GM19193 (cell line): ENCODE data around the gene POLA1.

Experiments
- POLR2A ChIP-seq: IDR thresholded peaks from 4 replicates; pipeline ENCODE4 v1.6.1; 2011; ENCODE audit not compliant: insufficient read depth, insufficient read length; ENCODE audit errors: extremely low read depth

The POLA1 gene

GRCh38 chrX:24828147-24828546 is 134.4 kb downstream of the POLA1 start:
- TF ChIP-seq POLR2A = no peak

DNA sequence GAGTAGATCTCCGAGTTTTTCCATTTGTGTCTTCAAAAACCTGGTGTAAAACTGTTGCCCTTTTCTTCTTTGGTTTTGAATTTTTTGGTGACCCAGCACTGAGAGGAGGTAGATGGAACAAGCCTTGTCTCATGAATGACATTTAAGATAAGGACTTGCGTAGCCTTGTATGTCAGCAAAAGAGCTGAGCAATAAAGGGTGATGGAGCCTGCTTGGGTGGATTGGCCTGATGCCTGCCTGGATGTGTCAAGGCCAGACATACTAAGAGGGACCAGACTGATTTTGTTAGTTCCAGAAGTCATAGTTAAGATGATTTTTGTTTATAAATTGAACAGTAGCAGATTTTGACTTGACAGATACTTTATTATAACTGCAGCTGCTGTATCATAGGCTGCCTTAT is 134.9 kb downstream of the POLA1 start:
- no peak for TF ChIP-seq POLR2A

DNA sequence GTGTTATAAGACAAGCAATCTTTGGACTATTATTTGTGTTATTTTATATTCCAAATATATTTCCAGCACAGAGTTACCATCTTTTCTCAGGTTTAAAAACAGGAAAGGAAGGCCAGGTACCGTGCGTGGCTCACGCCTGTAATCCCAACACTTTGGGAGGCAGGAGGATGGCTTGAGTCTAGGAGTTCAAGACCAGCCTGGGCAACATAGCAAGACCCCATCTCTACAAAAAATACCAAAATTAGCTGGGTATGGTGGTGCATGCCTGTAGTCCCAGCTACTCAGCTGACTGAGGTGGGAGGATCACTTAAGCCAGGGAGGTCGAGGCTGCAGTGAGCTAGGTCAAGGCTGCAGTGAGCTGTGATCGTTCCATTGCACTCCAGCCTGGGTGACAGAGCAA is 140.0 kb downstream of the POLA1 start:
- TF ChIP-seq POLR2A = no peak

- no peak for TF ChIP-seq POLR2A
Observed at GRCh38 chrX:24837966-24838365, 144.2 kb downstream of the POLA1 start.

- TF ChIP-seq POLR2A = no peak
Observed at GRCh38 chrX:24838629-24839028, 144.9 kb downstream of the POLA1 start.

GRCh38 chrX:24839331-24839730 is 145.6 kb downstream of the POLA1 start:
- no peak for TF ChIP-seq POLR2A

GRCh38 chrX:24842486-24842885 is 148.8 kb downstream of the POLA1 start:
- TF ChIP-seq POLR2A = no peak

- TF ChIP-seq POLR2A = no peak
Observed at GRCh38 chrX:24846550-24847150, 152.9 kb downstream of the POLA1 start.

DNA sequence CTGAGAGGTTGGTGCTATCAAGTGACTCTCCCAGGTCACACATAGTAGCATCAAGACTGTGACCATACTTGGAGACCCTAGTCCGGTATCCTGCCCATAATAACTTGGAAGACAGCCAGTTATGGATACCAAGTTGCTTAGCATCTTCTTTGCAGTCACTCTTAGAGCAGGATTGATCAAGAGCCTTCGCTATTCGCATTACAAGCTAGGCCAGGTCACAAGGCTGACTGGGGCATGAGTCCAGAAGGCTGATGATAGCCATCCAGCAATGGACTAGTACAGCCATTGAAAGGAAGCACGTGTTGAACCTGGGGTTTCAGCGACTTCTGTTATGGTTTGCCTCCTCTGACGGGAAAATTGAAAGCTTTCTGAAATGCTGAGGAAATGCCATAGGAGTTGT is 157.6 kb downstream of the POLA1 start:
- TF ChIP-seq POLR2A = no peak

DNA sequence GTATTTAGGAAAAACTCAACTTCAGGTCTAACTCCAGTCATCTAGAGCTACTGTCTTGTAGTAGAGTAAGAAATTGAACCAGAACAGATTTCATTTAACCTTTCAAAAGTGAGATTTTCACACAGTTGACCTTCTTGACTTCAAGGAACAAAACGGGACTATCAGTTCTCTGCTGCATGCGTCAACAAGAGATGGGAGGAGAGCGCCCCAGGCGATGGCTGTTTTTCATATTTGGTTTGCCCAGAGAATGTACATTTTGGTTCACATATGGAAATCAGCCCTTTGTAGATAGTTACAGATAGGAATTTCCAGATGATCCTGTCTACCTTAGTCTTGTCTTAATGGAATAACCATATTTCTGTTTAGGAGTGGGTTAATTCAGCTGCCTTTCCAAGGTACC is 158.1 kb downstream of the POLA1 start:
- TF ChIP-seq POLR2A = no peak

DNA sequence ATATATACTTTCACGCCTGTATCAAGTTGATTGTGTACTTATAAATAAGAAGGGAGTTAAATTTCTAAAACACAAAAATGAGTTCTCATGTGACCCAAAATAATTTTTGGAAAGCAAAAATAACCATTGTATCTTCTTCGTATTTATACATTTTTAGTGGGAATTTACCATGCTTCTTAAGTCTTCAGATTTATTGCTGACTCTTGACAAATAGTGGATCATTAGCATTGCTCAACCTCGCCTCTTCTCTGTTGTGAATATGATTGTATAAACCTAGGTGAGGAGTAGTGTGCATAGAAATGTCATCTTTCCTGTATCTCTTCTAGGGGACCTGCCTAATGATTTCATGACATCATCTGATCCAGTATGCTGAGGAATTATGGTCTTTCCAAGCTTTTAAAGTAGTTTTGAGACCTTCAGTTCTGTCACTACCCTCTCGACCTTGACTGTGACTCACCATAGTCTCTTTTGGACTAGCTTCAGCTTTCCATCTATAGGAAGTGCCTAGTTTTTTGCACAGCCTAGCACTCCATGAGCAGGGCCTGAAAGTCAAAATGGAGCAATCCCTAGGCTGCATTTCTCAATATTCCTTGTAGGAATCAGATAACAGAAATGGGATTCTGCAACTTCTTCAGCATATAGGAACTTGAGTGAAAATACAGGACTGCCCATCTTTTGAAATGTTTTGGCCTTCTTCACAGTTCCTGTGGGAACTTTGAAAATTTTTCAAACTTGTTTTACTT is 164.5 kb downstream of the POLA1 start:
- no peak for TF ChIP-seq POLR2A

- no peak for TF ChIP-seq POLR2A
Observed at GRCh38 chrX:24859211-24859841, 165.6 kb downstream of the POLA1 start.

- no peak for TF ChIP-seq POLR2A
Observed at GRCh38 chrX:24860140-24860539, 166.4 kb downstream of the POLA1 start.

DNA sequence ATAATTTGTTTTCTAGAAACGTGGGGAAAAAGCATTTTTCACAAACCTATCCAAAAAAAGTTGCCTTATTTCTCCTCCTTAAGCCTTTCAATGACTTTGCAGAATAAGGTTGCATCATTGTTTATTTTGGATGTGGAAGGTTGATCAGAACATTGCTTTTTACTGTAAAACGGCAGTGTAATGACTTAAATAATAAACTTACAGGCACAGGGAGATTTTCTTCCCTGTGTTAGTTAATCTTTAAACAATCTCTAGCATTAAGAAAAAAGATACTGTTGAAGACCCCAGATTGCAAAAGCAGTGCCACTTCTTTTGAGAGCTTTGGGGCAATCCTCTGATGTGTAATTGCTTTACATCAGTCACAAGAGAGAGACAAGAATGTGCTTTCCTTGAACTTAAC is 168.6 kb downstream of the POLA1 start:
- no peak for TF ChIP-seq POLR2A

GRCh38 chrX:24870143-24870542 is 176.4 kb downstream of the POLA1 start:
- no peak for TF ChIP-seq POLR2A
